Adrenal gland (tissue), 5 donors: ENCODE measurements around the gene FLRT1.

ENCODE experiments used
- POLR2A ChIP-seq, 2 donors: fragments of 450-650 bp; IDR thresholded peaks; one replicate each; pipeline ENCODE4 v1.6.1; 2017; ENCODE audit warnings: antibody characterized with exemption in 2 of 2, mild to moderate bottlenecking in 2 of 2, moderate library complexity in 1 of 2
- TF ChIP-seq, protein P1 (sequence below), 6 experiments: fragments of 450-650 bp in 4 of 6; fragments of 200-600 bp in 2 of 6; sonication (generic) in 1 of 6; IDR thresholded peaks; 1 replicate in 5 of 6; 2 replicates in 1 of 6; pipeline versions ENCODE4 v1.5.1 to v1.8.0; 2016 to 2021; ENCODE audit warnings: antibody characterized with exemption in 6 of 6, mild to moderate bottlenecking in 2 of 6, moderate library complexity in 1 of 6
- donor health status: DM: no; HTN: no; CAD: no.

- TF ChIP-seq, protein P1, sequence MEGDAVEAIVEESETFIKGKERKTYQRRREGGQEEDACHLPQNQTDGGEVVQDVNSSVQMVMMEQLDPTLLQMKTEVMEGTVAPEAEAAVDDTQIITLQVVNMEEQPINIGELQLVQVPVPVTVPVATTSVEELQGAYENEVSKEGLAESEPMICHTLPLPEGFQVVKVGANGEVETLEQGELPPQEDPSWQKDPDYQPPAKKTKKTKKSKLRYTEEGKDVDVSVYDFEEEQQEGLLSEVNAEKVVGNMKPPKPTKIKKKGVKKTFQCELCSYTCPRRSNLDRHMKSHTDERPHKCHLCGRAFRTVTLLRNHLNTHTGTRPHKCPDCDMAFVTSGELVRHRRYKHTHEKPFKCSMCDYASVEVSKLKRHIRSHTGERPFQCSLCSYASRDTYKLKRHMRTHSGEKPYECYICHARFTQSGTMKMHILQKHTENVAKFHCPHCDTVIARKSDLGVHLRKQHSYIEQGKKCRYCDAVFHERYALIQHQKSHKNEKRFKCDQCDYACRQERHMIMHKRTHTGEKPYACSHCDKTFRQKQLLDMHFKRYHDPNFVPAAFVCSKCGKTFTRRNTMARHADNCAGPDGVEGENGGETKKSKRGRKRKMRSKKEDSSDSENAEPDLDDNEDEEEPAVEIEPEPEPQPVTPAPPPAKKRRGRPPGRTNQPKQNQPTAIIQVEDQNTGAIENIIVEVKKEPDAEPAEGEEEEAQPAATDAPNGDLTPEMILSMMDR (IDR thresholded peaks at IDR 0.05), result no peak
- no peak for TF ChIP-seq POLR2A (IDR thresholded peaks at IDR 0.05)
These were observed 19.3 kb downstream of the FLRT1 start for GRCh38 chr11:64055077-64055476.
